ENCODE data around the gene JAK3.
"Not testable (repeated sequence)": the region's sequence is repeated elsewhere in the genome, so short reads cannot be mapped to it uniquely, and the experiment has no call there.

JAK3 gene

DNA sequence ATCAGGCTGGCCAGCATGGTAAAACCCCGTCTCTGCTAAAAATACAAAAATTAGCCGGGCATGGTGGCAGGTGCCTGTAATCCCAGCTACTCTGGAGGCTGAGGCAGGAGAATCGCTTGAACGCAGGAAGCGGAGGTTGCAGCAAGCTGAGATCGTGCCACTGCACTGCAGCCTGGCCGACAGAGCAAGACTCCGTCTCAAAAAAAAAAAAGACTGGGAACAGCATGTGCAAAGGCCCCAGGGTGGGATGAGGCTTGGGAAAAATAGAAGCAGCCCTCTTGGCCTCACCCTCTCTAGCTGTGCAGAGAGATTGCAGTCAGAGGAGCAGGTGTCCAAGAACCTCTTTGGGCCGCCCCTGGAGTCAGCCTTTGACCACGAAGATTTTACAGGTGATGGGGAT is 69.9 kb downstream of the JAK3 start:
- not testable (repeated sequence) for DNase-seq (ENCODE audit: low spot score)

DNA sequence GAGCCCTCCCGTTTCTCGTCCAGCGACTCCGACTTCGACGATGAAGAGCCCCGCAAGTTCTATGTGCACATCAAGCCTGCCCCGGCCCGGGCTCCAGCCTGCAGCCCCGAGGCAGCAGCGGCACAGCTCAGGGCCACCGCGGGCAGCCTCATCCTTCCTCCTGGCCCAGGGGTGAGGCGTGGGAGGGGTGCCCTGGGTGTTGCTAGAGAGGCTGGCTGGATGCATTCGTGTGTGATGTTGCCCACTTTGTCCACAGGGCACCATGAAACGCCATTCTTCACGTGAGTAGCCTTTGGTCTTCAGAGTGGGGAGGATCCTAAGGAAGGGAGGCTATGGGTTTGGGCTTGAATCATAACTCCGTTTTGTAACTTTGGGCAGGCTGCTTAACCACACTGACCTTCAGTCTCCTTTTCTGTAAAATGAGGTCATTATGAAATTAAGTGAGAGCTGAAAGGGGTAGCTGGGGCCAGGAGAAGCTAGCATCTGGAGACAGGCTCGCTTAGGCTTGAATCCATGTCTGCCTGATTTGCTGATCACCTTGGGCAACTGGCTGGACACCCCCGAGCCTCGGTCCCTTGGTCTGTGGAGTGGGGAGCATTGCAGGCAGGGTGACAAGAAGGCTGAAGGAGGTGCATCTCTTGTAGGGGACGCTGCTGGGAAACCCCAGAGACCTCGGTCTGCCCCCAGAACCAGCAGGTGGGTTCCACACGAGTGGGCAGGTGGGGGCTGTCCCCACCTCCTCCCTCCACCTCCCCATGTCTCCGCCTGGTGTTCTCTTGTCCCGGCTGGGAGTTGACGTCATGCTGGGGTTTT is 71.6 kb downstream of the JAK3 start:
- no peak for DNase-seq (ENCODE audit: low spot score)

DNA sequence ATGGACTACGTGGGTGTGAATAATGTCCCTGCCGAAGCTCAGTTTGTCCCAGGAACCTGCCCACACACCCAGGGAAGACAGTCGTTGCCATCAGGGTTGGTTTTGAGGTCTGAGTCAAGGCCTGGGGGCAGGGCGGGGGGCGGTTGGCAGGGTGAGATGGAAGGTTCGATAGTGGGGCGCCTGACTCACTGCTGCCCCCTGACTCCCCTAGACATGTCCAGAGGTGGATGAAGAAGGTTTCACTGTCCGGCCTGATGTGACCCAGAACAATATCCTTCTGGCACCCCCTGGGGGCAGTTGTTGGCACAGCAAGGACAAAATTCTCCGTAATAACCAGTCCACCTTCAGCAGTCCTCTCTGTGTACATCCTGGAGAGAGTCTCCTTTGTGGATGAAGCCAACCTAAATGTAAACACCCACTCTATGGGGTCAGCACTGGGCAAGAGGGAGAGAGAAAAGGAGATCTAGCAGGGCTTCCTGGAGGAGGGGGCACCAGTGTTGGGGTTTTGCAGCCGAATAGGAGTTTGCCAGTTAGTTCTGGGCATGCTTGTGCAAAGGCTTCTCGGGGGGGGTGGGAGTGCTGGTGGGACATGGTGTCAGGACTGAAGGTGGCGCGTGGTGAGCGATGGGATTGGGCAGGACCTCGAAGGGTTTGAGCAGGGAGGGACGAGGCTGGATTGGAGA is 72.4 kb downstream of the JAK3 start:
- peak; percentile 37 for DNase-seq (ENCODE audit: low spot score)

Data from kidney tubule cell (primary cell).